MM.1S (cell line): Measurements from ENCODE around the gene CLDN11.

ENCODE experiments used
- EZH2 ChIP-seq: fragments of 300-600 bp; sonication (generic); optimal IDR thresholded peaks from 2 replicates; pipeline ENCODE3; 2017; ENCODE audit warnings: low read depth, mild to moderate bottlenecking, antibody characterized with exemption, low read length, mixed read lengths
- TF ChIP-seq, protein P1 (sequence below): fragments of 300-600 bp; sonication (generic); IDR thresholded peaks from 2 replicates; pipeline ENCODE4 v1.5.1; 2016; ENCODE audit warnings: antibody characterized with exemption, low read length, mixed read lengths

GRCh38 chr3:170476291-170476690 lies 57.6 kb downstream of the CLDN11 start:
- TF ChIP-seq, protein P1, sequence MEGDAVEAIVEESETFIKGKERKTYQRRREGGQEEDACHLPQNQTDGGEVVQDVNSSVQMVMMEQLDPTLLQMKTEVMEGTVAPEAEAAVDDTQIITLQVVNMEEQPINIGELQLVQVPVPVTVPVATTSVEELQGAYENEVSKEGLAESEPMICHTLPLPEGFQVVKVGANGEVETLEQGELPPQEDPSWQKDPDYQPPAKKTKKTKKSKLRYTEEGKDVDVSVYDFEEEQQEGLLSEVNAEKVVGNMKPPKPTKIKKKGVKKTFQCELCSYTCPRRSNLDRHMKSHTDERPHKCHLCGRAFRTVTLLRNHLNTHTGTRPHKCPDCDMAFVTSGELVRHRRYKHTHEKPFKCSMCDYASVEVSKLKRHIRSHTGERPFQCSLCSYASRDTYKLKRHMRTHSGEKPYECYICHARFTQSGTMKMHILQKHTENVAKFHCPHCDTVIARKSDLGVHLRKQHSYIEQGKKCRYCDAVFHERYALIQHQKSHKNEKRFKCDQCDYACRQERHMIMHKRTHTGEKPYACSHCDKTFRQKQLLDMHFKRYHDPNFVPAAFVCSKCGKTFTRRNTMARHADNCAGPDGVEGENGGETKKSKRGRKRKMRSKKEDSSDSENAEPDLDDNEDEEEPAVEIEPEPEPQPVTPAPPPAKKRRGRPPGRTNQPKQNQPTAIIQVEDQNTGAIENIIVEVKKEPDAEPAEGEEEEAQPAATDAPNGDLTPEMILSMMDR, result no peak
- TF ChIP-seq EZH2, result no peak
